ENCODE data around the gene KDM4B.

GRCh38 chr19:5026706-5027273 lies 57.9 kb downstream of the KDM4B start:
- TF ChIP-seq, protein P1, sequence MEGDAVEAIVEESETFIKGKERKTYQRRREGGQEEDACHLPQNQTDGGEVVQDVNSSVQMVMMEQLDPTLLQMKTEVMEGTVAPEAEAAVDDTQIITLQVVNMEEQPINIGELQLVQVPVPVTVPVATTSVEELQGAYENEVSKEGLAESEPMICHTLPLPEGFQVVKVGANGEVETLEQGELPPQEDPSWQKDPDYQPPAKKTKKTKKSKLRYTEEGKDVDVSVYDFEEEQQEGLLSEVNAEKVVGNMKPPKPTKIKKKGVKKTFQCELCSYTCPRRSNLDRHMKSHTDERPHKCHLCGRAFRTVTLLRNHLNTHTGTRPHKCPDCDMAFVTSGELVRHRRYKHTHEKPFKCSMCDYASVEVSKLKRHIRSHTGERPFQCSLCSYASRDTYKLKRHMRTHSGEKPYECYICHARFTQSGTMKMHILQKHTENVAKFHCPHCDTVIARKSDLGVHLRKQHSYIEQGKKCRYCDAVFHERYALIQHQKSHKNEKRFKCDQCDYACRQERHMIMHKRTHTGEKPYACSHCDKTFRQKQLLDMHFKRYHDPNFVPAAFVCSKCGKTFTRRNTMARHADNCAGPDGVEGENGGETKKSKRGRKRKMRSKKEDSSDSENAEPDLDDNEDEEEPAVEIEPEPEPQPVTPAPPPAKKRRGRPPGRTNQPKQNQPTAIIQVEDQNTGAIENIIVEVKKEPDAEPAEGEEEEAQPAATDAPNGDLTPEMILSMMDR (IDR thresholded peaks at IDR 0.05): no peak
- no peak for TF ChIP-seq EP300 (IDR thresholded peaks at IDR 0.05; ENCODE audit: low read depth)
- TF ChIP-seq POLR2AphosphoS5 (IDR thresholded peaks at IDR 0.05): no peak
- no peak for TF ChIP-seq POLR2A (IDR thresholded peaks at IDR 0.05)

Measured in transverse colon (tissue), 4 donors.